Adipocyte (in vitro differentiated cells): ENCODE measurements around the gene LOXL1.

Experiments
- DNase-seq: peaks from one replicate; pipeline ENCODE4 v3.0.0-alpha.2; 2015; ENCODE audit warnings: low read depth
- H3K27me3 ChIP-seq: replicated peaks from 2 replicates; pipeline ENCODE4 v1.7.0; 2013; ENCODE audit warnings: mild to moderate bottlenecking, low read length, moderate library complexity; ENCODE audit not compliant: control insufficient read depth, insufficient read depth
- H3K36me3 ChIP-seq: 2 replicates; pipeline ENCODE4 v1.7.0; 2013; ENCODE audit warnings: low read length, mild to moderate bottlenecking, moderate library complexity; ENCODE audit not compliant: control insufficient read depth, insufficient read depth, severe bottlenecking
- H3K4me1 ChIP-seq: 2 replicates; pipeline ENCODE4 v1.7.0; 2013; ENCODE audit warnings: mild to moderate bottlenecking, low read length, moderate library complexity; ENCODE audit not compliant: control insufficient read depth, insufficient read depth
- H3K4me3 ChIP-seq: 2 replicates; pipeline ENCODE4 v1.7.0; 2013; ENCODE audit warnings: mild to moderate bottlenecking, low read length, moderate library complexity
- H3K9ac ChIP-seq: 2 replicates; pipeline ENCODE4 v1.7.0; 2013; ENCODE audit warnings: mild to moderate bottlenecking, low read length, moderate library complexity
- H3K9me3 ChIP-seq: 2 replicates; pipeline ENCODE4 v1.7.0; 2013; ENCODE audit warnings: mild to moderate bottlenecking, low read length, moderate library complexity; ENCODE audit not compliant: control insufficient read depth

The LOXL1 gene

GRCh38 chr15:73889053-73889761, 37.1 kb upstream of the LOXL1 start:
- no peak for DNase-seq
- H3K9ac ChIP-seq = no peak overlapping the region
- H3K36me3 ChIP-seq = no peaks in the 10 kb centered on the region
- H3K4me3 ChIP-seq = no peak overlapping the region
- no peaks in the 10 kb centered on the region for H3K9me3 ChIP-seq
- H3K27me3 ChIP-seq = peaks cover 39% of the 10 kb centered on the region
- peaks cover 10% of the 10 kb centered on the region for H3K4me1 ChIP-seq

- Histone ChIP-seq H3K27me3 (peaks cover 37% of the 10 kb centered on the region), H3K36me3 (no peaks in the 10 kb centered on the region), H3K9me3 (no peaks in the 10 kb centered on the region), H3K4me1 (peaks cover 10% of the 10 kb centered on the region), H3K4me3 (no peak overlapping the region), H3K9ac (no peak overlapping the region)
- no peak for DNase-seq
Observed at GRCh38 chr15:73889762-73890124, 36.5 kb upstream of the LOXL1 start.

GRCh38 chr15:73891328-73892315, 34.6 kb upstream of the LOXL1 start:
- H3K27me3 ChIP-seq = peaks cover 27% of the 10 kb centered on the region
- H3K36me3 ChIP-seq = no peaks in the 10 kb centered on the region
- H3K9me3 ChIP-seq = no peaks in the 10 kb centered on the region
- no peak for DNase-seq
- H3K9ac ChIP-seq = no peak overlapping the region
- H3K4me3 ChIP-seq = no peak overlapping the region
- no peaks in the 10 kb centered on the region for H3K4me1 ChIP-seq

- Histone ChIP-seq H3K4me3 (no peak overlapping the region), H3K27me3 (peaks cover 27% of the 10 kb centered on the region), H3K36me3 (no peaks in the 10 kb centered on the region), H3K4me1 (peaks cover 9% of the 10 kb centered on the region), H3K9ac (no peak overlapping the region), H3K9me3 (no peaks in the 10 kb centered on the region)
- DNase-seq = no peak
Observed at GRCh38 chr15:73892446-73893226, 33.6 kb upstream of the LOXL1 start.

- Histone ChIP-seq H3K4me3 (no peak overlapping the region), H3K9me3 (no peaks in the 10 kb centered on the region), H3K36me3 (no peaks in the 10 kb centered on the region), H3K27me3 (peaks cover 13% of the 10 kb centered on the region), H3K9ac (no peak overlapping the region), H3K4me1 (peaks cover 18% of the 10 kb centered on the region)
- no peak for DNase-seq
Observed at GRCh38 chr15:73894133-73894814, 32.0 kb upstream of the LOXL1 start.

- Histone ChIP-seq H3K4me3 (no peak overlapping the region), H3K36me3 (no peaks in the 10 kb centered on the region), H3K27me3 (no peaks in the 10 kb centered on the region), H3K9me3 (no peaks in the 10 kb centered on the region), H3K9ac (no peak overlapping the region), H3K4me1 (peaks cover 29% of the 10 kb centered on the region)
- peak; percentile 80 for DNase-seq
Observed at GRCh38 chr15:73897441-73898261, 28.6 kb upstream of the LOXL1 start.

- peak; percentile 31 for DNase-seq
- Histone ChIP-seq H3K9ac (no peak overlapping the region), H3K4me1 (peaks cover 29% of the 10 kb centered on the region), H3K9me3 (no peaks in the 10 kb centered on the region), H3K4me3 (no peak overlapping the region), H3K27me3 (no peaks in the 10 kb centered on the region), H3K36me3 (no peaks in the 10 kb centered on the region)
Observed at GRCh38 chr15:73899197-73900094, 26.8 kb upstream of the LOXL1 start.

GRCh38 chr15:73900095-73900712, 26.1 kb upstream of the LOXL1 start:
- no peak overlapping the region for H3K4me3 ChIP-seq
- H3K4me1 ChIP-seq = peaks cover 29% of the 10 kb centered on the region
- no peak for DNase-seq
- no peaks in the 10 kb centered on the region for H3K9me3 ChIP-seq
- no peak overlapping the region for H3K9ac ChIP-seq
- H3K36me3 ChIP-seq = no peaks in the 10 kb centered on the region
- no peaks in the 10 kb centered on the region for H3K27me3 ChIP-seq

- Histone ChIP-seq H3K36me3 (no peaks in the 10 kb centered on the region), H3K9me3 (no peaks in the 10 kb centered on the region), H3K4me1 (peaks cover 29% of the 10 kb centered on the region), H3K27me3 (no peaks in the 10 kb centered on the region), H3K4me3 (no peak overlapping the region), H3K9ac (no peak overlapping the region)
- DNase-seq = no peak
Observed at GRCh38 chr15:73901126-73901810, 25.0 kb upstream of the LOXL1 start.
